ENCODE measurements around the gene CAB39L.

DNA sequence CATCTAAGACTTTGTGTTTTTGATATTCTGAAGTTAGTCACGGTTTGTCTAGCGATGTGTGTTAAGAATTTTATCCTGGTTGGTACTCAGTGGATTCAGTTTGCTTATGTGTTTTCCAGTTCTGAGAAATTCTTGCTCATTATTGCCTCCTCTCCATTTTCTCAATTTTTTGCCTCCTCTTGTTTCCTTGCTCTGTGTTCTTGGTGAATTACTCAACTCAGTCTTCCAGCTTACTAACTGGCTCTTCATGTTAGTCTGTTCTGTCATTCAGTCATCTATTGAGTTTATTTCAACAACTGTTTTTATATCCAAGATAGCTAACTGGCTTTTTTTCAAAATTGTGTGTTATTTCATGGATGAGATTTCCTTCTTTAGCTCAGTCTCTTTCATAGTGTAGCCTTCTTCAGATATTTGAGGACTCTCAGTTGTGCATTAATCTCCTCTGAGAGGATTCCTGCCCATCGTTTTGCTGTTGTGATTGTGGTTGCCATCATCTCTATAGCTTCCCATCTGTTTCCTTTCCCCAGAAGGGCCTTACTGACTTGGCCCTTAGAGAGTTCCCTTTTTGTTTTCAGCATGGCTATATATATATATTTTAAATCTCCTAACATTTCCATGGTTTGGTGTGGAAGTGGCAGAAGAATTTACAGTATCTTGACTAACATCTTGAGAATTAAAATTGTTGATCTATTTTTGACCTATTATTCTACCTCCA, 6.4 kb upstream of the CAB39L start:
- TF ChIP-seq CTCF (IDR thresholded peaks at IDR 0.05) (no peak), POLR2A (IDR thresholded peaks at IDR 0.05) (no peak)
